Measurements from ENCODE around the gene ZNF469. TPM values are rescaled to one million over a fixed set of nuclear protein-coding genes. Genes with fewer than 3 reads are reported as not detected.

ZNF469 gene
- total RNA-seq, 1 donor = 8.3 TPM

- no peak overlapping the region for H3K4me3 ChIP-seq (ENCODE audit: insufficient read depth, low read length)
- no peak overlapping the region for H2AFZ ChIP-seq (ENCODE audit: low read length)
- H4K20me1 ChIP-seq (ENCODE audit: insufficient read depth, low read length) = no peaks in the 10 kb centered on the region
- no peak overlapping the region for H3K4me2 ChIP-seq (ENCODE audit: insufficient read depth, low read length)
- H3K27me3 ChIP-seq (ENCODE audit: insufficient read depth, low read length) = no peaks in the 10 kb centered on the region
- DNase-seq (ENCODE audit: insufficient read length, low spot score, missing footprints) = peak; percentile 82
- no peak for TF ChIP-seq CTCF (IDR thresholded peaks at IDR 0.05; ENCODE audit: extremely low read depth, low read depth, low read length)
- H3K36me3 ChIP-seq (ENCODE audit: insufficient read depth, low read length) = no peaks in the 10 kb centered on the region
- H3K27ac ChIP-seq (ENCODE audit: low read depth, low read length) = no peak overlapping the region
- H3K79me2 ChIP-seq (ENCODE audit: insufficient read depth, low read length) = peaks cover 32% of the 10 kb centered on the region
- no peaks in the 10 kb centered on the region for H3K9me3 ChIP-seq (ENCODE audit: low read depth, low read length)
- H3K4me1 ChIP-seq (ENCODE audit: insufficient read depth, low read length) = peaks cover 8% of the 10 kb centered on the region
These were observed 823 bp upstream of the ZNF469 start for GRCh38 chr16:88381820-88382451.

DNA sequence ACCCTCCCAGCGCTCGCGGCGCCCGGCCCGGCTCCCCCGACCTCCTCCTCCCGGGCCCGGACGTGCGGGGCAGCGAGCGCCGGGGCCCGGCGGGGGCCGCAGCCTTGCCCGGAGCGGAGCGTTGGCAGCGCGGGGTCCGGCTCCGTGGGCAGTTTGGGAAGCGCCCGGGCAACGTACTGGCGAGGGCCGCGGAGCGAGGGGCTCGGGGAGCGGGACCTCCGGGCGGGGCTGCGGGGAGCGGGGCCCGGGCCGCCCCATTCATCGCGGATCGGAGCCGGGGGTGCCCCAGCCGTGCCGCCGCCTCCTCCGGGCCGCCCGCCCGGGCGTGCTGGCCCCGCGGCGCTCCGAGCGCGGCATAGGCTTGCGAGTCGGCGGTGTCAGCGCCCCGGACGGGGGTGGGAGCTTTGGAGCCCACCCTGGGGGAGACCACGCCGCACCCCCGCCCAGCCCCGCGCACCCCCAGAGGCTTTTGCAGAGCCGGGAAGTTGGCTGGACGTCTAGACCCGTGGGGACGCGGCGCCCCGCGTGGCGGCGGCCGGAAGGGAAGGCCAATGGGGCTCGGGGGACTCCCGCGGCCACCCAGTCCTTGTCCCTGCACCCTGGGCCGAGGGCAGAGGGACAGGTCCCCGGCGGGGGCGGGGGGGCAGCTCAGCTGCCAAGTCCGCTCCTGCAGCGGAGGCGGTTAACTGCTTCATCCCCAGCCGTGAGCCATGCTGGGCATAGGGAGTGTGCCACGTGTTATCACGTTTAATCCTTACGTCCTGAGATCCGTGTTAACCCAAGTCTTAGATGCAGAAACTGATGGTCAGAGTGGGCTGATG is 852 bp downstream of the ZNF469 start:
- H3K79me2 ChIP-seq (ENCODE audit: insufficient read depth, low read length) = peaks cover 41% of the 10 kb centered on the region

DNA sequence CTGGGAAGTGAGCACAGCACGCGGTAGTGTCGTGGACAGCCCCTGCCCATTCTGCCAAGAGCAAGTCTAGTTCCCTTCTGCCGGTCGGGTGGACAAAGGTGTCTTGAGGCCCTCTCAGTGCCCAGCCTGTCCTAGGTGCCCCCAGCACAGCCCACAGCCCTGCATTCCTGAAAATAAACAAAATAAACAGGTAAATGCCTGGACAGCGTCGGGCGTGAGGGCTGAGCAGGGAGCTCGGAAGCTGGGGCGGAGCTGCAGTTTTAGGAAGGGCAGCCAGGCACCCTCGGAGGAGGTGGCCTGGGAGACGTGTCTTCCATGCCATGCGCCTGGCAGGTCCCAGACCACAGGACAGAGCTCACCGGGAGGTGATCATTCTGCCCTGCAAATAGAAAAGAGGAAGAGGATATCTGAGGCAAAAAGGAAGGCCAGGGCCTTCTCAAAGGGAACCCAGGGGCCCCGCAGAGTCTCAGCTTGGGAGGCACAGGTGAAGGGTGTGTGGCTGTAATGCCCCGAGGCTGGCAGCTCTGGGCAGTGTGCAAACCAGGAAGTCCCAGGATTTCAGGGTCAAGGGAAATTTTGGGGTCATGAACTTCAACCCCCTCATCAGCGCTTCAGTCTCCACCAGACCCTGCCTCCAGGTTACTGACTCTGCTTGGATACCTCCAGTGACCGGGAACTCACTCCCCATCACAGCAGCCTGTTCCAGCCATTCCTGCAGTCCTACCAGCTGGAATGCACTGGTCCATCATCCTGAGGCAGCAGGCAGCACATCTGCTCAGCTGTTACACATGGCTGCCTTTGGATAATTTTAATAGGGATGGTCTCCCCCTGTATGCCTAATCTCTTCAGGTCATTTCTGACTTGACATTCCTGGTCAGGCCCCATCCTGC is 1.7 kb downstream of the ZNF469 start:
- Histone ChIP-seq H3K27ac (ENCODE audit: low read depth, low read length) (peak overlapping the region; percentile 85), H3K4me3 (ENCODE audit: insufficient read depth, low read length) (peak overlapping the region; percentile 78), H4K20me1 (ENCODE audit: insufficient read depth, low read length) (peaks cover 6% of the 10 kb centered on the region), H3K9me3 (ENCODE audit: low read depth, low read length) (no peaks in the 10 kb centered on the region), H3K79me2 (ENCODE audit: insufficient read depth, low read length) (peaks cover 41% of the 10 kb centered on the region), H3K4me1 (ENCODE audit: insufficient read depth, low read length) (peaks cover 20% of the 10 kb centered on the region), H3K4me2 (ENCODE audit: insufficient read depth, low read length) (peak overlapping the region; percentile 94), H2AFZ (ENCODE audit: low read length) (peak overlapping the region; percentile 80), H3K36me3 (ENCODE audit: insufficient read depth, low read length) (no peaks in the 10 kb centered on the region), H3K27me3 (ENCODE audit: insufficient read depth, low read length) (no peaks in the 10 kb centered on the region)
- TF ChIP-seq CTCF (IDR thresholded peaks at IDR 0.05; ENCODE audit: extremely low read depth, low read depth, low read length) = no peak
- peak; percentile 71 for DNase-seq (ENCODE audit: insufficient read length, low spot score, missing footprints)

More for the DNA sequence above, 852 bp downstream of the ZNF469 start:
- DNase-seq (ENCODE audit: insufficient read length, low spot score, missing footprints) = peak; percentile 98
- Histone ChIP-seq H3K27me3 (ENCODE audit: insufficient read depth, low read length) (no peaks in the 10 kb centered on the region), H3K27ac (ENCODE audit: low read depth, low read length) (peak overlapping the region; percentile 85), H3K9me3 (ENCODE audit: low read depth, low read length) (no peaks in the 10 kb centered on the region), H2AFZ (ENCODE audit: low read length) (peak overlapping the region; percentile 80), H3K4me1 (ENCODE audit: insufficient read depth, low read length) (peaks cover 20% of the 10 kb centered on the region), H3K36me3 (ENCODE audit: insufficient read depth, low read length) (no peaks in the 10 kb centered on the region), H3K4me3 (ENCODE audit: insufficient read depth, low read length) (peak overlapping the region; percentile 78), H4K20me1 (ENCODE audit: insufficient read depth, low read length) (no peaks in the 10 kb centered on the region), H3K4me2 (ENCODE audit: insufficient read depth, low read length) (peak overlapping the region; percentile 94)
- peak; percentile 43 for TF ChIP-seq CTCF (IDR thresholded peaks at IDR 0.05; ENCODE audit: extremely low read depth, low read depth, low read length)
